Neural cell (in vitro differentiated cells): ENCODE data around the gene ATF7IP. TPM values are rescaled to one million over a fixed set of nuclear protein-coding genes. Genes with fewer than 3 reads are reported as not detected.
"Not testable (repeated sequence)": the region's sequence is repeated elsewhere in the genome, so short reads cannot be mapped to it uniquely, and the experiment has no call there.

Source experiments
- H2AFZ ChIP-seq: fragments of 200-600, 300-800 bp; sonication (generic), shearing (Covaris generic); 2 replicates; pipeline ENCODE4 v1.6.0; 2014; ENCODE audit warnings: low read depth, mild to moderate bottlenecking, antibody characterized with exemption, low read length, moderate library complexity
- H3F3A ChIP-seq: fragments of 200-600 bp; shearing (Covaris generic); 2 replicates; pipeline ENCODE4 v1.6.1; 2016; ENCODE audit warnings: mild to moderate bottlenecking, moderate library complexity, mixed read lengths, antibody characterized with exemption, low read length; ENCODE audit not compliant: insufficient read depth, poor library complexity, severe bottlenecking
- H3K27ac ChIP-seq: fragments of 200-600, 300-800 bp; sonication (generic), shearing (Covaris generic); 2 replicates; pipeline ENCODE4 v1.5.1; 2014; ENCODE audit warnings: mild to moderate bottlenecking, low read length, moderate library complexity
- H3K27me3 ChIP-seq: fragments of 300-800, 200-600 bp; sonication (generic), shearing (Covaris generic); 2 replicates; pipeline ENCODE4 v1.6.0; 2014; ENCODE audit warnings: mild to moderate bottlenecking, low read depth, low read length, moderate library complexity; ENCODE audit not compliant: insufficient read depth
- H3K36me3 ChIP-seq: fragments of 300-800, 200-600 bp; sonication (generic), shearing (Covaris generic); 2 replicates; pipeline ENCODE4 v1.5.1; 2014; ENCODE audit warnings: mild to moderate bottlenecking, antibody characterized with exemption, low read length, moderate library complexity; ENCODE audit not compliant: insufficient read depth
- H3K4me2 ChIP-seq: fragments of 300-800, 200-600 bp; sonication (generic), shearing (Covaris generic); 2 replicates; pipeline ENCODE4 v1.6.0; 2014; ENCODE audit warnings: mild to moderate bottlenecking, low read length
- H3K4me3 ChIP-seq: fragments of 300-800, 200-600 bp; sonication (generic), shearing (Covaris generic); 2 replicates; pipeline ENCODE4 v1.5.1; 2014; ENCODE audit warnings: mild to moderate bottlenecking, low read length, moderate library complexity
- H3K79me2 ChIP-seq: fragments of 200-600 bp; shearing (Covaris generic); replicated peaks from 2 replicates; pipeline ENCODE4 v1.6.0; 2014; ENCODE audit warnings: mild to moderate bottlenecking, low read length, moderate library complexity; ENCODE audit not compliant: insufficient read depth
- H3K9ac ChIP-seq: fragments of 300-800, 200-600 bp; sonication (generic), shearing (Covaris generic); 2 replicates; pipeline ENCODE4 v1.6.1; 2016; ENCODE audit warnings: mild to moderate bottlenecking, low read length, mixed read lengths
- H3K9me2 ChIP-seq: fragments of 200-600 bp; shearing (Covaris generic); 2 replicates; pipeline ENCODE4 v1.6.1; 2016; ENCODE audit warnings: mild to moderate bottlenecking, low read length, mixed read lengths; ENCODE audit not compliant: insufficient read depth
- H3K9me3 ChIP-seq: fragments of 200-600, 300-800 bp; sonication (generic), shearing (Covaris generic); 2 replicates; pipeline ENCODE4 v1.6.1; 2016; ENCODE audit warnings: mild to moderate bottlenecking, mixed run types, low read length, moderate library complexity, mixed read lengths
- H4K20me1 ChIP-seq: fragments of 200-600 bp; shearing (Covaris generic); 2 replicates; pipeline ENCODE4 v1.6.1; 2016; ENCODE audit warnings: mild to moderate bottlenecking, mixed run types; ENCODE audit not compliant: insufficient read depth
- EP300 ChIP-seq: fragments of 450-650 bp; conservative IDR thresholded peaks from 2 replicates; pipeline ENCODE4 v1.6.1; 2014; ENCODE audit warnings: antibody characterized with exemption, mild to moderate bottlenecking, moderate library complexity; ENCODE audit not compliant: poor library complexity, severe bottlenecking
- EZH2 ChIP-seq: fragments of 200-600, 300-800 bp; shearing (Covaris generic), sonication (generic); IDR thresholded peaks from 2 replicates; pipeline ENCODE4 v1.6.1; 2014; ENCODE audit warnings: antibody characterized with exemption, low read length, borderline replicate concordance, mild to moderate bottlenecking; ENCODE audit not compliant: insufficient read depth, poor library complexity, severe bottlenecking
- MXI1 ChIP-seq: fragments of 450-650 bp; conservative IDR thresholded peaks from 2 replicates; pipeline ENCODE4 v1.6.1; 2014; ENCODE audit warnings: antibody characterized with exemption, mild to moderate bottlenecking; ENCODE audit not compliant: poor library complexity, severe bottlenecking
- POLR2AphosphoS5 ChIP-seq: IDR thresholded peaks from 2 replicates; pipeline ENCODE4 v1.6.1; 2012
- RAD21 ChIP-seq: fragments of 450-650 bp; conservative IDR thresholded peaks from 2 replicates; pipeline ENCODE4 v1.6.1; 2014; ENCODE audit warnings: antibody characterized with exemption, mild to moderate bottlenecking, moderate library complexity
- SMC3 ChIP-seq: fragments of 450-650 bp; conservative IDR thresholded peaks from 2 replicates; pipeline ENCODE4 v1.6.1; 2014; ENCODE audit warnings: antibody characterized with exemption, mild to moderate bottlenecking, moderate library complexity; ENCODE audit not compliant: poor library complexity
- TAF1 ChIP-seq: IDR thresholded peaks from 2 replicates; pipeline ENCODE4 v1.6.1; 2012; ENCODE audit warnings: low read depth
- polyA plus RNA-seq: library from polyadenylated mRNA; depleted of rRNA; stranded (reverse); fragments of >200 nt; gene quantifications from 2 replicates; pipeline ENCODE4 v1.2.3, GENCODE V29; 2014
- TF ChIP-seq, protein P1 (sequence below): fragments of 450-650 bp; IDR thresholded peaks from 2 replicates; pipeline ENCODE4 v1.5.1; 2014; ENCODE audit warnings: antibody characterized with exemption, mild to moderate bottlenecking, moderate library complexity; ENCODE audit not compliant: poor library complexity, severe bottlenecking
- TF ChIP-seq, protein P2 (sequence below): IDR thresholded peaks from 2 replicates; pipeline ENCODE4 v1.6.1; 2012; ENCODE audit warnings: borderline replicate concordance

The ATF7IP gene
- polyA plus RNA-seq, 1 donor from 2014 or later, result 34.8 TPM

DNA sequence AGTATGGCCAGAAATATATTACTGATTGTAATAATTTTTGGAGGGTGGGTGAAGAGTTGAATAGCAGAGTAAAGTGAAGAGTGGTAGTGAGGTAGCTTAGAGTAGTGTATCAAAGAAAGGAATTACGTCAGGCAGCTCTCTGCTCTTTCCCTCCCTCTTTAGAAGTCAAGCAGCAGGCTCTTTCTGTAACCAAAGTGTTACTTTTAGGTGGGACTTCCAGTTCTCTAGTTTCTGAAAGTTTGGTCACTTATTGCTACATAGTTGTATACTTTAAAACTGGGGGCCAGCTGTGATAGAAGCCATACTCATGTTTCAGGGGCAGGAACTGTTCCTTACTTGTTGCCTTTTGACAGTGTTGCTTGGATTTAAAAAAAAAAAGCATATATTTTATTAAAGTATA lies 30.6 kb downstream of the ATF7IP start:
- no peaks in the 10 kb centered on the region for H3F3A ChIP-seq
- H3K4me3 ChIP-seq, result peak overlapping the region; percentile 62
- H3K27ac ChIP-seq, result peak overlapping the region; percentile 90

DNA sequence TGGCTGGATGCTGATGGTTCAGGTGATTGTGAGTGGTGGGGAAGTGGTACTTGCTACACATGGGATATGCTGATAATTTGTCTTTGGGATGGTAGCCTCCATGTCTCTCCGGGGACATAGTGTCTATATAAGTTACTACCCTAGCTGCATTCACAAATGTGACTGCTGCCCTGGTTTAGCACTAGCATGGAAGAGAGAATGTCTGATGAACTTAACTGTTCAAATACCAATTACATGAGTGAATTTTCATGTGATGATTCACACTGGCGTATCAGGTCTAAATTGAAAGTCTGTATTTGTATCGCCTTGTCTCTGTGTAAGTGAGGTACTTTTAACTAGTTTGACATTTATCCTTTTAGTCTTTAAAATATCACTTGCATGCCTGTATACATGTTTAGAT lies 34.4 kb downstream of the ATF7IP start:
- TF ChIP-seq SMC3 (no peak), MXI1 (no peak), POLR2AphosphoS5 (no peak), EP300 (no peak)
- Histone ChIP-seq H3K27ac (no peak overlapping the region), H3K36me3 (no peaks in the 10 kb centered on the region), H3K4me2 (no peak overlapping the region), H3K27me3 (no peaks in the 10 kb centered on the region), H3K4me3 (no peak overlapping the region), H3K79me2 (peaks cover 100% of the 10 kb centered on the region), H2AFZ (no peak overlapping the region), H4K20me1 (no peaks in the 10 kb centered on the region), H3K9me2 (no peaks in the 10 kb centered on the region), H3K9ac (no peak overlapping the region), H3F3A (peaks cover 2% of the 10 kb centered on the region), H3K9me3 (no peaks in the 10 kb centered on the region)

More for the DNA sequence above, 30.6 kb downstream of the ATF7IP start:
- H3K4me2 ChIP-seq, result peak overlapping the region; percentile 72
- no peaks in the 10 kb centered on the region for H3K27me3 ChIP-seq
- no peaks in the 10 kb centered on the region for H3K9me2 ChIP-seq
- H3K79me2 ChIP-seq, result peaks cover 95% of the 10 kb centered on the region
- H4K20me1 ChIP-seq, result no peaks in the 10 kb centered on the region
- no peaks in the 10 kb centered on the region for H3K9me3 ChIP-seq
- H2AFZ ChIP-seq, result no peak overlapping the region
- TF ChIP-seq POLR2AphosphoS5, result no peak
- no peak for TF ChIP-seq MXI1
- TF ChIP-seq TAF1, result no peak
- TF ChIP-seq EP300, result no peak
- TF ChIP-seq, protein P1, sequence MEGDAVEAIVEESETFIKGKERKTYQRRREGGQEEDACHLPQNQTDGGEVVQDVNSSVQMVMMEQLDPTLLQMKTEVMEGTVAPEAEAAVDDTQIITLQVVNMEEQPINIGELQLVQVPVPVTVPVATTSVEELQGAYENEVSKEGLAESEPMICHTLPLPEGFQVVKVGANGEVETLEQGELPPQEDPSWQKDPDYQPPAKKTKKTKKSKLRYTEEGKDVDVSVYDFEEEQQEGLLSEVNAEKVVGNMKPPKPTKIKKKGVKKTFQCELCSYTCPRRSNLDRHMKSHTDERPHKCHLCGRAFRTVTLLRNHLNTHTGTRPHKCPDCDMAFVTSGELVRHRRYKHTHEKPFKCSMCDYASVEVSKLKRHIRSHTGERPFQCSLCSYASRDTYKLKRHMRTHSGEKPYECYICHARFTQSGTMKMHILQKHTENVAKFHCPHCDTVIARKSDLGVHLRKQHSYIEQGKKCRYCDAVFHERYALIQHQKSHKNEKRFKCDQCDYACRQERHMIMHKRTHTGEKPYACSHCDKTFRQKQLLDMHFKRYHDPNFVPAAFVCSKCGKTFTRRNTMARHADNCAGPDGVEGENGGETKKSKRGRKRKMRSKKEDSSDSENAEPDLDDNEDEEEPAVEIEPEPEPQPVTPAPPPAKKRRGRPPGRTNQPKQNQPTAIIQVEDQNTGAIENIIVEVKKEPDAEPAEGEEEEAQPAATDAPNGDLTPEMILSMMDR, result no peak
- no peaks in the 10 kb centered on the region for H3K36me3 ChIP-seq
- H3K9ac ChIP-seq, result no peak overlapping the region

DNA sequence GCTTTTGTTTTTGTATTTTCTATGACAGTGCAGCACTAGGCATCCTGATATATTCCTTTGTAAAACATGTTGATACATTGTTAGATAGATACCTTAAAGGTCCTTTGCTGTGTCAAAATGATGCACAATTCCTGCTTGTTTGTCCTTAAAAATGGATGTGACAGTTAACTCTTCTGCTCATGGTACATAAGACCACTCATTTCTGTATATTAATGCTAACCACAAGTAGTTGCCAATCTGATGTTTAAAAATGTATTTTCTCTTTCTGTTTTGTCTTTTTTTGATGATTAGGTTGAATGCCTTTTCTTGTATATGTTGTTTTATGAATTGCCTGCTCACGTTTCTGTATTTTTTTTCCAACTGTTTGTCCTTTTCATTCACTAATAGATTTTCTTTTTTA lies 35.1 kb downstream of the ATF7IP start:
- Histone ChIP-seq H3K27ac (no peak overlapping the region), H3K79me2 (peaks cover 100% of the 10 kb centered on the region), H3K4me2 (no peak overlapping the region), H3F3A (peaks cover 6% of the 10 kb centered on the region), H3K9ac (no peak overlapping the region), H3K36me3 (no peaks in the 10 kb centered on the region), H2AFZ (no peak overlapping the region), H4K20me1 (no peaks in the 10 kb centered on the region), H3K9me2 (no peaks in the 10 kb centered on the region), H3K27me3 (no peaks in the 10 kb centered on the region), H3K4me3 (no peak overlapping the region), H3K9me3 (no peaks in the 10 kb centered on the region)
- TF ChIP-seq POLR2AphosphoS5 (no peak), MXI1 (no peak), SMC3 (no peak), EP300 (no peak), EZH2 (no peak), RAD21 (no peak), TAF1 (no peak)
- TF ChIP-seq, protein P1, result no peak
- TF ChIP-seq, protein P2, sequence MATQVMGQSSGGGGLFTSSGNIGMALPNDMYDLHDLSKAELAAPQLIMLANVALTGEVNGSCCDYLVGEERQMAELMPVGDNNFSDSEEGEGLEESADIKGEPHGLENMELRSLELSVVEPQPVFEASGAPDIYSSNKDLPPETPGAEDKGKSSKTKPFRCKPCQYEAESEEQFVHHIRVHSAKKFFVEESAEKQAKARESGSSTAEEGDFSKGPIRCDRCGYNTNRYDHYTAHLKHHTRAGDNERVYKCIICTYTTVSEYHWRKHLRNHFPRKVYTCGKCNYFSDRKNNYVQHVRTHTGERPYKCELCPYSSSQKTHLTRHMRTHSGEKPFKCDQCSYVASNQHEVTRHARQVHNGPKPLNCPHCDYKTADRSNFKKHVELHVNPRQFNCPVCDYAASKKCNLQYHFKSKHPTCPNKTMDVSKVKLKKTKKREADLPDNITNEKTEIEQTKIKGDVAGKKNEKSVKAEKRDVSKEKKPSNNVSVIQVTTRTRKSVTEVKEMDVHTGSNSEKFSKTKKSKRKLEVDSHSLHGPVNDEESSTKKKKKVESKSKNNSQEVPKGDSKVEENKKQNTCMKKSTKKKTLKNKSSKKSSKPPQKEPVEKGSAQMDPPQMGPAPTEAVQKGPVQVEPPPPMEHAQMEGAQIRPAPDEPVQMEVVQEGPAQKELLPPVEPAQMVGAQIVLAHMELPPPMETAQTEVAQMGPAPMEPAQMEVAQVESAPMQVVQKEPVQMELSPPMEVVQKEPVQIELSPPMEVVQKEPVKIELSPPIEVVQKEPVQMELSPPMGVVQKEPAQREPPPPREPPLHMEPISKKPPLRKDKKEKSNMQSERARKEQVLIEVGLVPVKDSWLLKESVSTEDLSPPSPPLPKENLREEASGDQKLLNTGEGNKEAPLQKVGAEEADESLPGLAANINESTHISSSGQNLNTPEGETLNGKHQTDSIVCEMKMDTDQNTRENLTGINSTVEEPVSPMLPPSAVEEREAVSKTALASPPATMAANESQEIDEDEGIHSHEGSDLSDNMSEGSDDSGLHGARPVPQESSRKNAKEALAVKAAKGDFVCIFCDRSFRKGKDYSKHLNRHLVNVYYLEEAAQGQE, result no peak

DNA sequence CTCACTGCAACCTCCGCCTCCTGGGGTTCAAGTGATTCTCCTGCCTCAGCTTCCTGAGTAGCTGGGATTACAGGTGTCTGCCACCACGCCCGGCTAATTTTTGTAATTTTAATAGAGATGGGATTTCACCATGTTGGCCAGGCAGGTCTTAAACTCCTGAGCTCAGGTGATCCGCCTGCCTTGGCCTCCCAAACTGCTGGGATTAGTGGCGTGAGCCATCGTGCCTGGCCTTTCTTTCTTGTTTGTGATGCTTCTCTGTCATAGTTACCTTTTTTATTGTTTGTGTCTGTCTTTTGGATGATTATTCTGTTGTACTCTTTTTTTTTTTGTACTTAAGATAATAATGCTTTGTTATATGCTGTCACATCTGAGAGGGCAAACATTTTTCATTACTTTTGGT lies 35.8 kb downstream of the ATF7IP start:
- H3K27me3 ChIP-seq, H3K9me2 ChIP-seq, H3K4me2 ChIP-seq, H3K36me3 ChIP-seq, H3K9me3 ChIP-seq, H3K4me3 ChIP-seq, H3K9ac ChIP-seq, H4K20me1 ChIP-seq, H3F3A ChIP-seq, H3K27ac ChIP-seq, H2AFZ ChIP-seq: not testable (repeated sequence)
- peaks cover 100% of the 10 kb centered on the region for H3K79me2 ChIP-seq
